K562 (cell line): ENCODE results near the gene RNF115. TPM values are rescaled to one million over a fixed set of nuclear protein-coding genes. Genes with fewer than 3 reads are reported as not detected.

Experiments used
- ARID2 ChIP-seq: fragments of 450-650 bp; IDR thresholded peaks from 2 replicates; pipeline ENCODE4 v1.6.1; 2017; ENCODE audit warnings: antibody characterized with exemption, mild to moderate bottlenecking
- EHMT2 ChIP-seq: fragments of 450-650 bp; IDR thresholded peaks from 2 replicates; pipeline ENCODE4 v1.6.1; 2018; ENCODE audit warnings: antibody characterized with exemption
- ETV5 ChIP-seq: sonication (generic); formaldehyde crosslinking; IDR thresholded peaks from 2 replicates; pipeline ENCODE4 v1.4.0; 2020; ENCODE audit warnings: low read depth, mild to moderate bottlenecking, missing genetic modification reagents
- ETV6 ChIP-seq, 3 experiments: fragments of 150-350 bp in 1 of 3; sonication (generic) in 1 of 3; formaldehyde crosslinking in 1 of 3; IDR thresholded peaks; 2 replicates each; pipeline versions ENCODE4 v1.6.1 to v1.8.0; 2014 to 2022; ENCODE audit warnings: borderline replicate concordance in 2 of 3, low read depth in 2 of 3, antibody characterized with exemption in 1 of 3, low read length in 1 of 3, mild to moderate bottlenecking in 1 of 3, missing genetic modification reagents in 1 of 3
- EZH2 ChIP-seq: IDR thresholded peaks from 2 replicates; pipeline ENCODE4 v1.6.1; 2012; ENCODE audit warnings: low read depth, mild to moderate bottlenecking, inconsistent platforms, low read length, borderline replicate concordance
- NR2C2 ChIP-seq, 2 experiments: fragments of 200-800 bp in 1 of 2; sonication (Bioruptor generic) in 1 of 2; sonication (generic) in 1 of 2; formaldehyde crosslinking in 1 of 2; IDR thresholded peaks; 2 replicates each; pipeline versions ENCODE4 v1.6.1 to v1.8.0; 2016 to 2022; ENCODE audit warnings: mild to moderate bottlenecking in 1 of 2, missing compliant biosample characterization in 1 of 2, missing genetic modification characterization in 1 of 2, missing genetic modification reagents in 1 of 2
- RFX5 ChIP-seq: IDR thresholded peaks from 2 replicates; pipeline ENCODE4 v1.6.1; 2011; ENCODE audit warnings: low read depth, mild to moderate bottlenecking, improper control_type of control experiment, low read length
- TCF3 ChIP-seq: sonication (generic); formaldehyde crosslinking; IDR thresholded peaks from 2 replicates; pipeline ENCODE4 v1.4.0; 2020; ENCODE audit warnings: mild to moderate bottlenecking, missing genetic modification reagents
- TCF7L2 ChIP-seq: fragments of 150-350 bp; IDR thresholded peaks from 2 replicates; pipeline ENCODE4 v1.6.1; 2016; ENCODE audit warnings: low read depth, mild to moderate bottlenecking, low read length, moderate library complexity
- TGIF2 ChIP-seq: sonication (generic); formaldehyde crosslinking; IDR thresholded peaks from 2 replicates; pipeline ENCODE4 v1.8.1; 2022; ENCODE audit warnings: mild to moderate bottlenecking, missing genetic modification reagents, moderate library complexity
- ZC3H11A ChIP-seq: IDR thresholded peaks from 2 replicates; pipeline ENCODE4 v1.6.1; 2012; ENCODE audit warnings: low read depth, low read length, improper control_type of control experiment
- ZNF316 ChIP-seq: fragments of 450-650 bp; IDR thresholded peaks from 2 replicates; pipeline ENCODE4 v1.6.1; 2016
- polyA plus RNA-seq, 8 experiments: library from polyadenylated mRNA; depleted of rRNA in 4 of 8; stranded (reverse) in 5 of 8; unstranded in 3 of 8; fragments of >200 nt; fragmentation: Nextera tagmentation in 2 of 8; fragmentation: Illumina TruSeq in 1 of 8; extraction: Ambion mirVana in 2 of 8; extraction: Trizol in 1 of 8; gene quantifications; 2 replicates each; pipeline versions ENCODE4 v1.2.1 to v1.2.3, GENCODE V29; 2011 to 2014; ENCODE audit warnings: inconsistent platforms in 1 of 8, missing spikeins in 1 of 8
- total RNA-seq, 7 experiments: library from RNA; depleted of rRNA in 6 of 7; stranded (reverse); fragments of >200 nt in 6 of 7; fragmentation: Illumina TruSeq in 2 of 7; extraction: Trizol in 2 of 7; gene quantifications; 2 replicates each; pipeline versions ENCODE4 v1.2.1 to v1.2.3, GENCODE V29; 2011 to 2021; ENCODE audit warnings: low replicate concordance in 1 of 7
- TF ChIP-seq, protein P1 (sequence below), 2 experiments: IDR thresholded peaks; 2 replicates each; pipeline ENCODE4 v1.6.1; 2011; ENCODE audit warnings: borderline replicate concordance in 1 of 2, control low read depth in 1 of 2, low read depth in 1 of 2, low read length in 1 of 2, mild to moderate bottlenecking in 1 of 2, mixed read lengths in 1 of 2, moderate library complexity in 1 of 2; ENCODE audit not compliant: insufficient read depth in 1 of 2, insufficient read length in 1 of 2, poor library complexity in 1 of 2, severe bottlenecking in 1 of 2; ENCODE audit errors: extremely low read depth in 1 of 2
- TF ChIP-seq, protein P2 (sequence below), 2 experiments: fragments of 450-650 bp in 1 of 2; IDR thresholded peaks; 2 replicates each; pipeline ENCODE4 v1.6.1; 2011 to 2017; ENCODE audit warnings: low read depth in 2 of 2, antibody characterized with exemption in 1 of 2, borderline replicate concordance in 1 of 2, low read length in 1 of 2, mild to moderate bottlenecking in 1 of 2, mixed read lengths in 1 of 2; ENCODE audit not compliant: control insufficient read depth in 1 of 2

Gene RNF115
- total and polyA plus RNA-seq, 9 of the 15 experiments (the other 6 are each of a cell fraction or from before 2014, with no cell fraction given), result 1.9 to 14.3 (median 9.5) TPM

DNA sequence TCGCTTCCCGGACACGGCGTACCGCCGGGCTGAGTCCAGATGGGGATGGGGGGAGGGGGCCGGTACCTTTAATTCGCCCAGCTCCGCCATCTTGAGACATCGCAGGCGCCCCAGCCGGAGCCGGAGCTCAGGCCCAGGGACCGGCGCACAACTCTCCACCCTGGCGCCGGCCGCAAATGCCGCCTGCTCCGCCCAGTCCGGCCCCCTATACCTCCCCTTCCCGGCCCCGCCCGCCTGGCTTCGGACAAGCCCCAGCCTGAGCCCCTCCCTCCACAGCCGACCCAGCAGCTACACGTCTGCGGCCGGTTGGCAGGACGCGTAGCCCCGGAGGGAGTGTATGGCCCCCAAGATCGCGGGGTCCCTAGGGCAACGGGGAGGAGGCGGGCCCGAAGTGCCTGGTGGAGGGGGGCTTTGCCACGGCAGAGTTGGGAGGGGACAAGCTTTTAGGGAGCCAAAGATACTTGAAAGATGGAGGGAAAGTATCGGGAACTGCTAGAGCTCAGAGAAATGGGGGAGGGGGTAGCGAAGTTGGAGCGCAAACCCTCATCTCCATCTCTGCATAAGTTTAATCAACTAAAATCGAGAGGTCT is 35.1 kb upstream of the RNF115 start, which contains the start of gene PIAS3 (continued):
- TF ChIP-seq, protein P1, sequence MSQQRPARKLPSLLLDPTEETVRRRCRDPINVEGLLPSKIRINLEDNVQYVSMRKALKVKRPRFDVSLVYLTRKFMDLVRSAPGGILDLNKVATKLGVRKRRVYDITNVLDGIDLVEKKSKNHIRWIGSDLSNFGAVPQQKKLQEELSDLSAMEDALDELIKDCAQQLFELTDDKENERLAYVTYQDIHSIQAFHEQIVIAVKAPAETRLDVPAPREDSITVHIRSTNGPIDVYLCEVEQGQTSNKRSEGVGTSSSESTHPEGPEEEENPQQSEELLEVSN (IDR thresholded peaks at IDR 0.05; ENCODE audit: borderline replicate concordance in 1 of 2, extremely low read depth in 1 of 2, insufficient read depth in 1 of 2, insufficient read length in 1 of 2, low read depth in 1 of 2, low read length in 1 of 2, poor library complexity in 1 of 2, severe bottlenecking in 1 of 2), result no peak
- TF ChIP-seq EZH2, result no peak
- TF ChIP-seq TCF3 (CRISPR knock-in tag), result no peak
- TF ChIP-seq TCF7L2, result no peak
- TF ChIP-seq ETV5, result no peak; the same call in 1 of the 2 replicates
- TF ChIP-seq ARID2, result no peak
- no peak for TF ChIP-seq RFX5
- TF ChIP-seq, protein P2, sequence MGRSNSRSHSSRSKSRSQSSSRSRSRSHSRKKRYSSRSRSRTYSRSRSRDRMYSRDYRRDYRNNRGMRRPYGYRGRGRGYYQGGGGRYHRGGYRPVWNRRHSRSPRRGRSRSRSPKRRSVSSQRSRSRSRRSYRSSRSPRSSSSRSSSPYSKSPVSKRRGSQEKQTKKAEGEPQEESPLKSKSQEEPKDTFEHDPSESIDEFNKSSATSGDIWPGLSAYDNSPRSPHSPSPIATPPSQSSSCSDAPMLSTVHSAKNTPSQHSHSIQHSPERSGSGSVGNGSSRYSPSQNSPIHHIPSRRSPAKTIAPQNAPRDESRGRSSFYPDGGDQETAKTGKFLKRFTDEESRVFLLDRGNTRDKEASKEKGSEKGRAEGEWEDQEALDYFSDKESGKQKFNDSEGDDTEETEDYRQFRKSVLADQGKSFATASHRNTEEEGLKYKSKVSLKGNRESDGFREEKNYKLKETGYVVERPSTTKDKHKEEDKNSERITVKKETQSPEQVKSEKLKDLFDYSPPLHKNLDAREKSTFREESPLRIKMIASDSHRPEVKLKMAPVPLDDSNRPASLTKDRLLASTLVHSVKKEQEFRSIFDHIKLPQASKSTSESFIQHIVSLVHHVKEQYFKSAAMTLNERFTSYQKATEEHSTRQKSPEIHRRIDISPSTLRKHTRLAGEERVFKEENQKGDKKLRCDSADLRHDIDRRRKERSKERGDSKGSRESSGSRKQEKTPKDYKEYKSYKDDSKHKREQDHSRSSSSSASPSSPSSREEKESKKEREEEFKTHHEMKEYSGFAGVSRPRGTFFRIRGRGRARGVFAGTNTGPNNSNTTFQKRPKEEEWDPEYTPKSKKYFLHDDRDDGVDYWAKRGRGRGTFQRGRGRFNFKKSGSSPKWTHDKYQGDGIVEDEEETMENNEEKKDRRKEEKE (IDR thresholded peaks at IDR 0.05; ENCODE audit: borderline replicate concordance in 1 of 2, control insufficient read depth in 1 of 2, low read depth in 2 of 2, low read length in 1 of 2), result no peak
- TF ChIP-seq TGIF2 (CRISPR knock-in tag), result no peak
- no peak for TF ChIP-seq ZNF316
- 0 out of 2 replicates have a peak, but pooled peaks have one; percentile 16 for TF ChIP-seq NR2C2 (CRISPR knock-in tag; IDR thresholded peaks at IDR 0.05)
- TF ChIP-seq NR2C2 (tag; IDR thresholded peaks at IDR 0.05), result no peak
- no peak for TF ChIP-seq EHMT2
- TF ChIP-seq ZC3H11A, result no peak
- TF ChIP-seq ETV6 (IDR thresholded peaks at IDR 0.05; ENCODE audit: borderline replicate concordance in 1 of 2, low read depth in 2 of 2, low read length in 1 of 2), result no peak
- no peak for TF ChIP-seq ETV6 (CRISPR knock-in tag; IDR thresholded peaks at IDR 0.05; ENCODE audit: borderline replicate concordance)
